Fibroblast of lung (primary cell): ENCODE results near the gene SCUBE1.

Experiments used
- EZH2 ChIP-seq: IDR thresholded peaks from 2 replicates; pipeline ENCODE4 v1.5.1; 2012; ENCODE audit warnings: low read length, control low read depth, mild to moderate bottlenecking; ENCODE audit errors: missing control alignments
- TF ChIP-seq, protein P1 (sequence below), 2 donors: IDR thresholded peaks in 1 of 2; conservative IDR thresholded peaks in 1 of 2; 1 replicate in 1 of 2; 2 replicates in 1 of 2; pipeline ENCODE4 v1.5.1; 2011 to 2012; ENCODE audit warnings: low read length in 2 of 2, control low read depth in 1 of 2, inconsistent platforms in 1 of 2, low read depth in 1 of 2, mild to moderate bottlenecking in 1 of 2

DNA sequence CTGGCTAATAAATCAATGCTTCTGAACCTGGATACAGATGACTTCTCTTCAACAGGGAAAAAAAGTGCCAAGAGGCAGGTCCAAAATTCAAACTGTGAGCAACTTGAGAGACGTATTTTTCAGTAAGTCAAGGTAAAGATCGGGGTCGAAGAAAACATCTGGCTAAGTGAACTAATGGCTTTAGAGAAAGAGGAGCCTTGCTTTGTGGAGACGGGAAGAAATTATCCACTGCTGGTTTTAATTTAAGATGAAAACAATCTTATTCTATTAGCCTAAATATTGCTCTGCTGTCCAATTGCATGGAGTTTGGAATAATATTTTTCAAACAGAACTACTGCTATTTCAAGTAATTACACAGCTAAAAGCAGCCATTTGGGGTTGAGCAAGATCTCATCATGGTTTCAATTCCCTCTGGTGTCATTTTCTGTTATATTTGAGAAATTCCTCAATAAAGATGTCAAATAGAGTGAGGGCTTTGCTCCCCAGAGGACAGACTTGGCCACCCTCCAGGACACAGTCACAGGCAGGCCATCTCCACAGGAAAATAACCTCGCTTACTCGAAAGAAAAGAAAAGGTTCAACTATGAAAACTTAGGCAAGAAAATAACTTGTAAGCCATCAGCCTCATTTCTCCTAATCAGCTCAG is 29.8 kb downstream of the SCUBE1 start:
- TF ChIP-seq, protein P1, sequence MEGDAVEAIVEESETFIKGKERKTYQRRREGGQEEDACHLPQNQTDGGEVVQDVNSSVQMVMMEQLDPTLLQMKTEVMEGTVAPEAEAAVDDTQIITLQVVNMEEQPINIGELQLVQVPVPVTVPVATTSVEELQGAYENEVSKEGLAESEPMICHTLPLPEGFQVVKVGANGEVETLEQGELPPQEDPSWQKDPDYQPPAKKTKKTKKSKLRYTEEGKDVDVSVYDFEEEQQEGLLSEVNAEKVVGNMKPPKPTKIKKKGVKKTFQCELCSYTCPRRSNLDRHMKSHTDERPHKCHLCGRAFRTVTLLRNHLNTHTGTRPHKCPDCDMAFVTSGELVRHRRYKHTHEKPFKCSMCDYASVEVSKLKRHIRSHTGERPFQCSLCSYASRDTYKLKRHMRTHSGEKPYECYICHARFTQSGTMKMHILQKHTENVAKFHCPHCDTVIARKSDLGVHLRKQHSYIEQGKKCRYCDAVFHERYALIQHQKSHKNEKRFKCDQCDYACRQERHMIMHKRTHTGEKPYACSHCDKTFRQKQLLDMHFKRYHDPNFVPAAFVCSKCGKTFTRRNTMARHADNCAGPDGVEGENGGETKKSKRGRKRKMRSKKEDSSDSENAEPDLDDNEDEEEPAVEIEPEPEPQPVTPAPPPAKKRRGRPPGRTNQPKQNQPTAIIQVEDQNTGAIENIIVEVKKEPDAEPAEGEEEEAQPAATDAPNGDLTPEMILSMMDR (conservative IDR thresholded peaks at IDR 0.05 in 1 of 2, IDR thresholded peaks at IDR 0.05 in 1 of 2; ENCODE audit: low read depth in 1 of 2, low read length in 2 of 2): no peak
- TF ChIP-seq EZH2: no peak
